Upper lobe of right lung (tissue), 1 donor: Measurements from ENCODE around the gene PTPRG. TPM values are rescaled to one million over a fixed set of nuclear protein-coding genes. Genes with fewer than 3 reads are reported as not detected.

Source experiments
- ATAC-seq: fragments of 200-7000 bp; cut with Tn5 transposase; one replicate; pipeline ENCODE4 v1.9.1; 2020; ENCODE audit warnings: mild to moderate bottlenecking, moderate library complexity
- DNase-seq: peaks from one replicate; pipeline ENCODE4 v3.0.0-alpha.2; 2020
- H3K27ac ChIP-seq: fragments of 200-600 bp; one replicate; pipeline ENCODE4 v1.8.0; 2022
- H3K27me3 ChIP-seq: fragments of 200-600 bp; one replicate; pipeline ENCODE4 v1.8.0; 2022; ENCODE audit warnings: mild to moderate bottlenecking
- H3K36me3 ChIP-seq: fragments of 200-600 bp; one replicate; pipeline ENCODE4 v1.8.0; 2022
- H3K4me1 ChIP-seq: fragments of 200-600 bp; one replicate; pipeline ENCODE4 v1.8.0; 2022
- H3K4me3 ChIP-seq: fragments of 200-600 bp; one replicate; pipeline ENCODE4 v1.8.0; 2022; ENCODE audit warnings: mild to moderate bottlenecking
- H3K9me3 ChIP-seq: fragments of 200-600 bp; one replicate; pipeline ENCODE4 v1.8.0; 2022
- intact Hi-C: fragments of 100-400 bp; cut with DNase I; formaldehyde crosslinking; loops from one replicate; pipeline ENCODE4 v1.11.0; 2022
- total RNA-seq: library from RNA; stranded (reverse); fragmentation: NEBNext Ultra II Directional; extraction: Animal tissue kit (Norgen Biotek cat#: 25700); gene quantifications from one replicate; pipeline ENCODE4 v1.2.1, GENCODE V29; 2021
- TF ChIP-seq, protein P1 (sequence below): fragments of 200-600 bp; IDR thresholded peaks from one replicate; pipeline ENCODE4 v1.8.0; 2022; ENCODE audit warnings: antibody characterized with exemption
- donor health status: DM: no; HTN: yes; CAD: no; lungs with severe emphysema.

The PTPRG gene
- total RNA-seq, 1 donor from 2014 or later, result 86.7 TPM

GRCh38 chr3:61574854-61575253 is 13.5 kb downstream of the PTPRG start:
- intact Hi-C loops, result no loop called here
- TF ChIP-seq, protein P1, sequence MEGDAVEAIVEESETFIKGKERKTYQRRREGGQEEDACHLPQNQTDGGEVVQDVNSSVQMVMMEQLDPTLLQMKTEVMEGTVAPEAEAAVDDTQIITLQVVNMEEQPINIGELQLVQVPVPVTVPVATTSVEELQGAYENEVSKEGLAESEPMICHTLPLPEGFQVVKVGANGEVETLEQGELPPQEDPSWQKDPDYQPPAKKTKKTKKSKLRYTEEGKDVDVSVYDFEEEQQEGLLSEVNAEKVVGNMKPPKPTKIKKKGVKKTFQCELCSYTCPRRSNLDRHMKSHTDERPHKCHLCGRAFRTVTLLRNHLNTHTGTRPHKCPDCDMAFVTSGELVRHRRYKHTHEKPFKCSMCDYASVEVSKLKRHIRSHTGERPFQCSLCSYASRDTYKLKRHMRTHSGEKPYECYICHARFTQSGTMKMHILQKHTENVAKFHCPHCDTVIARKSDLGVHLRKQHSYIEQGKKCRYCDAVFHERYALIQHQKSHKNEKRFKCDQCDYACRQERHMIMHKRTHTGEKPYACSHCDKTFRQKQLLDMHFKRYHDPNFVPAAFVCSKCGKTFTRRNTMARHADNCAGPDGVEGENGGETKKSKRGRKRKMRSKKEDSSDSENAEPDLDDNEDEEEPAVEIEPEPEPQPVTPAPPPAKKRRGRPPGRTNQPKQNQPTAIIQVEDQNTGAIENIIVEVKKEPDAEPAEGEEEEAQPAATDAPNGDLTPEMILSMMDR, result no peak
- H3K27me3 ChIP-seq, result no peaks in the 10 kb centered on the region
- DNase-seq (no peak), ATAC-seq (no peak)
- no peaks in the 10 kb centered on the region for H3K36me3 ChIP-seq
- no peak overlapping the region for H3K4me3 ChIP-seq
- no peaks in the 10 kb centered on the region for H3K9me3 ChIP-seq
- H3K27ac ChIP-seq, result no peak overlapping the region
- H3K4me1 ChIP-seq, result peaks cover 4% of the 10 kb centered on the region

- Histone ChIP-seq H3K9me3 (no peaks in the 10 kb centered on the region), H3K4me1 (peaks cover 4% of the 10 kb centered on the region), H3K27me3 (no peaks in the 10 kb centered on the region), H3K36me3 (no peaks in the 10 kb centered on the region), H3K4me3 (no peak overlapping the region), H3K27ac (no peak overlapping the region)
- no peak for ATAC-seq
- DNase-seq, result no peak
- TF ChIP-seq, protein P1, result no peak
- intact Hi-C loops, result no loop called here
Observed at GRCh38 chr3:61575893-61576292, 14.5 kb downstream of the PTPRG start.

DNA sequence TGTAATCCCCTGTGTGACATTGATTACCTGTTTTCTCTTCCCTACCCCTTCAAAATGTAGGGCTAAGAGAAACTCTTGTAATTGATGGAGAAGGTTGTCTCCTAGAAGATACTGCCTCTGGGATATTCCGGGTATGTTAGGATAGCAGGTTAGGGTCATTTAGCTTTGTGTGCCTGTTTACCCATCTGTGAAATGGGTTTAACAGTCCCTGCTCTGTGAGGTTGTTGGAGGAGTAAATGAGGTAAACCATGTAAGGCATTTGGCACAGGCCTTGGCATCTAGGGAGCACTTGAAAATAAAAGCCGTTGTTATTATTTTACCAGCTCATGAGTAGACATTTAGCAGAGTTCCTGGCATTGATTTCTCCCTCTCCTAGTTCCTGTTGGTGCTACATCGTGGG is 16.4 kb downstream of the PTPRG start:
- Histone ChIP-seq H3K4me1 (peaks cover 4% of the 10 kb centered on the region), H3K27me3 (no peaks in the 10 kb centered on the region), H3K27ac (no peak overlapping the region), H3K9me3 (no peaks in the 10 kb centered on the region), H3K4me3 (no peak overlapping the region), H3K36me3 (no peaks in the 10 kb centered on the region)
- intact Hi-C loops, result no loop called here
- TF ChIP-seq, protein P1, result no peak
- DNase-seq (no peak), ATAC-seq (no peak)

- H3K9me3 ChIP-seq, result no peaks in the 10 kb centered on the region
- H3K27me3 ChIP-seq, result no peaks in the 10 kb centered on the region
- no peaks in the 10 kb centered on the region for H3K36me3 ChIP-seq
- ATAC-seq, result no peak
- TF ChIP-seq, protein P1, result no peak
- H3K4me3 ChIP-seq, result no peak overlapping the region
- peaks cover 4% of the 10 kb centered on the region for H3K4me1 ChIP-seq
- no peak overlapping the region for H3K27ac ChIP-seq
- intact Hi-C loops, result no loop called here
- no peak for DNase-seq
Observed at GRCh38 chr3:61578667-61579367, 17.4 kb downstream of the PTPRG start.

- Histone ChIP-seq H3K4me1 (peaks cover 4% of the 10 kb centered on the region), H3K9me3 (no peaks in the 10 kb centered on the region), H3K27me3 (no peaks in the 10 kb centered on the region), H3K36me3 (no peaks in the 10 kb centered on the region), H3K27ac (no peak overlapping the region), H3K4me3 (no peak overlapping the region)
- ATAC-seq, result no peak
- TF ChIP-seq, protein P1, result no peak
- no peak for DNase-seq
- intact Hi-C loops, result no loop called here
Observed at GRCh38 chr3:61579685-61580084, 18.3 kb downstream of the PTPRG start.
